ENCODE results near the gene COL5A2. TPM values are rescaled to one million over a fixed set of nuclear protein-coding genes. Genes with fewer than 3 reads are reported as not detected.

The COL5A2 gene
- total RNA-seq, 2 donors from 2014 or later, result 99.4 to 135 TPM

- Histone ChIP-seq H3K27me3 (replicated peaks; ENCODE audit: insufficient read depth) (no peaks in the 10 kb centered on the region), H3K9me3 (no peaks in the 10 kb centered on the region), H3K27ac (no peak overlapping the region), H3K4me1 (ENCODE audit: control insufficient read depth in 1 of 2, low read depth in 2 of 2) (peaks cover 3 to 4% of the 10 kb centered on the region in 2 donors), H3K36me3 (peaks cover 38% of the 10 kb centered on the region), H3K4me3 (no peak overlapping the region)
- no peak for TF ChIP-seq CTCF (IDR thresholded peaks at IDR 0.05)
- ATAC-seq (ENCODE audit: insufficient number of reproducible peaks, low FRiP score, low read depth), result no peak
- no peak for DNase-seq (ENCODE audit: low spot score)
Observed at GRCh38 chr2:189083106-189083505, 96.5 kb downstream of the COL5A2 start.

DNA sequence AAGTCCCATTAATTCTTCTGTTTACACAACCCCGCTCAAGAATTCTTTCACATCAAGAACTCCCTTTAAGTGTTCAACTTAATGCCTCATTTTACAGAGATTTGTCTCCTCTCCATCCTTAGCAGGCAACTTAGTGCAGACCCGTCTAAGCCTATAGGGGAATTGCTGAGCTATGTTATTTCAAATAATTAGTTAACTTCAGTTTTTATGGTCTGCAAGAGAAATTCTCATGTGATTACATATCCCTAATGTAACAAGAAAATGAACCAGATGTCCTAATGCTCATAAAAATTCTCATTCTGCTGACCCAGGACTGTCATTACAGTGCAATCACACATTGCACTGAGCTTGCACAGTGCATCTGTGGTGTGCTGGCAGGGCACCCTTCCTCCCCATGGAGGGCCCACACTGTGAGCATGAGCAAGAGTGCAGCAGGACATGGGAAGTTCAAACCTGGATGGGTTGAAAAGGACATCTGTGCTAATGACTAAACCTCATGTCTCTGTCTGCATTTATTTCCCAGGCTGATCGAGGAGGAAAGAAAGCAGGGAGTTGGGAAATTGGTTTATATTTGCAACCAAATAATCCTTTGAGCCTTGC lies 97.1 kb downstream of the COL5A2 start:
- H3K4me3 ChIP-seq, result no peak overlapping the region
- DNase-seq (ENCODE audit: low spot score) (no peak), ATAC-seq (ENCODE audit: insufficient number of reproducible peaks, low FRiP score, low read depth) (no peak)
- peaks cover 41% of the 10 kb centered on the region for H3K36me3 ChIP-seq
- no peaks in the 10 kb centered on the region for H3K9me3 ChIP-seq
- H3K27ac ChIP-seq, result no peak overlapping the region
- TF ChIP-seq CTCF (IDR thresholded peaks at IDR 0.05), result no peak
- peaks cover 3 to 4% of the 10 kb centered on the region in 2 donors for H3K4me1 ChIP-seq (ENCODE audit: control insufficient read depth in 1 of 2, low read depth in 2 of 2)
- no peaks in the 10 kb centered on the region for H3K27me3 ChIP-seq (replicated peaks; ENCODE audit: insufficient read depth)

DNA sequence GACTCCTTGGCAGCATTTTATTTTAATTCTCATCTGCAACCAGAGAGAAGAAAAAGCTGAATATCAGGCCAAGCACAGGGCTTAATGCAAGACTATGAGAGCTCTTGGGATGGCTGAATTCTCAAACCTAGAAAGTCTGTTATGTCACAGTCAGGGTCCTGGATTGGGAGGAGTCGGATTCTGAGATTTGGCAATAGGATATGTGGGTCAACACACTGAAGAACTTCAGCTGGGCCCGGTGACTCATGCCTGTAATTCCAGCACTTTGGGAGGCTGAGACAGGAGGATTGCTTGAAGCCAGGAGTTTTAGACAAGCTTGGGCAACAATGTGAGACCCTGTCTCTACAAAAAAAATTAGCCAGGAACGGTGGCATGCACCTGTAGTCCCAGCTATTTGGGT lies 103.0 kb downstream of the COL5A2 start:
- DNase-seq (ENCODE audit: low spot score), result no peak
- Histone ChIP-seq H3K36me3 (peaks cover 29% of the 10 kb centered on the region), H3K27me3 (replicated peaks; ENCODE audit: insufficient read depth) (no peaks in the 10 kb centered on the region), H3K4me1 (ENCODE audit: control insufficient read depth in 1 of 2, low read depth in 2 of 2) (peaks cover 0 to 26% of the 10 kb centered on the region in 2 donors), H3K27ac (peak overlapping the region in 1 of 2 donors; percentile 32), H3K9me3 (no peaks in the 10 kb centered on the region), H3K4me3 (no peak overlapping the region)
- ATAC-seq (ENCODE audit: insufficient number of reproducible peaks, low FRiP score, low read depth), result no peak
- TF ChIP-seq CTCF (IDR thresholded peaks at IDR 0.05), result no peak

DNA sequence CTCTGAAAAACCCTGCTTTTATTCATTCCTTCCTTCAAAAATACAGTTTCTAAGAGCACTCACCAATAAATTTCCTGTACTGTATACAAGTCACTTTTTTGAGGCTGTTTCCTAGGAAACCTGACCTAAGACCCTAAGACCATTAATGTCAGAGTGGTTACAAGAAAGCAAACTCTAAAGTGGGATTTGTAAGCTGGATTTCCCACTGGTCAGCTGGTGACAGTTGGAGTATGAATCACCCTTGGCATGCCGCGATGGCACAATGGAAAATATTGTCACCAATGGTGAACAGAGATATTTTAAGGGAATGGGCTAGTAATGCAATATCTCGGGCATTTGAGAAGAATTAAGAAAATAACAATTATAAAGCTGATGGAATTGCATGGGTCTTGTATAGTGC lies 103.4 kb downstream of the COL5A2 start:
- no peak for TF ChIP-seq CTCF (IDR thresholded peaks at IDR 0.05)
- DNase-seq (ENCODE audit: low spot score) (no peak), ATAC-seq (ENCODE audit: insufficient number of reproducible peaks, low FRiP score, low read depth) (no peak)
- Histone ChIP-seq H3K27me3 (replicated peaks; ENCODE audit: insufficient read depth) (no peaks in the 10 kb centered on the region), H3K27ac (peak overlapping the region in 1 of 2 donors; percentile 32), H3K4me1 (ENCODE audit: control insufficient read depth in 1 of 2, low read depth in 2 of 2) (peaks cover 0 to 24% of the 10 kb centered on the region in 2 donors), H3K4me3 (no peak overlapping the region), H3K9me3 (no peaks in the 10 kb centered on the region), H3K36me3 (peaks cover 33% of the 10 kb centered on the region)

GRCh38 chr2:189074506-189074905 lies 105.1 kb downstream of the COL5A2 start:
- peaks cover 38% of the 10 kb centered on the region for H3K36me3 ChIP-seq
- H3K9me3 ChIP-seq, result no peaks in the 10 kb centered on the region
- no peak for ATAC-seq (ENCODE audit: insufficient number of reproducible peaks, low FRiP score, low read depth)

More at GRCh38 chr2:189074506-189074905, 105.1 kb downstream of the COL5A2 start:
- DNase-seq (ENCODE audit: low spot score), result no peak
- Histone ChIP-seq H3K27me3 (replicated peaks; ENCODE audit: insufficient read depth) (no peaks in the 10 kb centered on the region), H3K27ac (no peak overlapping the region), H3K4me1 (ENCODE audit: control insufficient read depth in 1 of 2, low read depth in 2 of 2) (peaks cover 0 to 22% of the 10 kb centered on the region in 2 donors), H3K4me3 (no peak overlapping the region)
- no peak for TF ChIP-seq CTCF (IDR thresholded peaks at IDR 0.05)
